ENCODE measurements around the gene CLDND1.
"Not testable (repeated sequence)": the region's sequence is repeated elsewhere in the genome, so short reads cannot be mapped to it uniquely, and the experiment has no call there.

CLDND1 gene

DNA sequence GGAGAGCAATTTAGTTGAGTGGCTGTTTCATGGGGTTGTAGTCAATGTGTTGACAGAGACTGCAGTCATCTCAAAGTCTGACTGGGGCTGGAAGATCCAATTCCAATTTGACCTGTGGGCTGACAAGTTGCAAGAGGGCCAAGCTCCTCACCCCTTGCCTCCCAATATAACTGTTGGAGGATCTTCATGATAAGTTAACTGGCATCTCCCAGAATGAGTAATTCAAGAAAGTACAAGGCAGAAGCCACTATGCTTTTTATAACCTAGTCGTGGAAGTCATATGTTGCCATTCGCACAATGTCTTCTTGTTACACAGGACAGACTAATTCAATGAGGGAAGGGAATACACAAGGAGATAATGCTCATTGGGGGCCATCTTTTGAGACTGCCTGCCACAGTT is 38.2 kb upstream of the CLDND1 start:
- Histone ChIP-seq H3K9ac (no peak overlapping the region), H3K4me3 (IDR thresholded peaks at IDR 0.05; ENCODE audit: insufficient read depth, low read depth, low read length) (no peak overlapping the region), H3K27me3 (ENCODE audit: insufficient read depth, low read depth) (no peaks in the 10 kb centered on the region), H3K79me2 (ENCODE audit: insufficient read depth, low read depth) (no peaks in the 10 kb centered on the region), H3K4me2 (0 out of 2 replicates have a peak overlapping the region, but pooled peaks have one; percentile 8), H4K20me1 (ENCODE audit: insufficient read depth) (no peaks in the 10 kb centered on the region), H3K27ac (peak overlapping the region; percentile 9; the same call in 1 of the 2 replicates), H3K36me3 (ENCODE audit: insufficient read depth) (no peaks in the 10 kb centered on the region), H3K4me1 (ENCODE audit: low read depth, poor library complexity, severe bottlenecking) (peaks cover 93% of the 10 kb centered on the region), H2AFZ (ENCODE audit: low read depth) (no peak overlapping the region)
- TF ChIP-seq, protein P1, sequence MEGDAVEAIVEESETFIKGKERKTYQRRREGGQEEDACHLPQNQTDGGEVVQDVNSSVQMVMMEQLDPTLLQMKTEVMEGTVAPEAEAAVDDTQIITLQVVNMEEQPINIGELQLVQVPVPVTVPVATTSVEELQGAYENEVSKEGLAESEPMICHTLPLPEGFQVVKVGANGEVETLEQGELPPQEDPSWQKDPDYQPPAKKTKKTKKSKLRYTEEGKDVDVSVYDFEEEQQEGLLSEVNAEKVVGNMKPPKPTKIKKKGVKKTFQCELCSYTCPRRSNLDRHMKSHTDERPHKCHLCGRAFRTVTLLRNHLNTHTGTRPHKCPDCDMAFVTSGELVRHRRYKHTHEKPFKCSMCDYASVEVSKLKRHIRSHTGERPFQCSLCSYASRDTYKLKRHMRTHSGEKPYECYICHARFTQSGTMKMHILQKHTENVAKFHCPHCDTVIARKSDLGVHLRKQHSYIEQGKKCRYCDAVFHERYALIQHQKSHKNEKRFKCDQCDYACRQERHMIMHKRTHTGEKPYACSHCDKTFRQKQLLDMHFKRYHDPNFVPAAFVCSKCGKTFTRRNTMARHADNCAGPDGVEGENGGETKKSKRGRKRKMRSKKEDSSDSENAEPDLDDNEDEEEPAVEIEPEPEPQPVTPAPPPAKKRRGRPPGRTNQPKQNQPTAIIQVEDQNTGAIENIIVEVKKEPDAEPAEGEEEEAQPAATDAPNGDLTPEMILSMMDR (conservative IDR thresholded peaks at IDR 0.05; ENCODE audit: low read depth, low read length) = no peak

DNA sequence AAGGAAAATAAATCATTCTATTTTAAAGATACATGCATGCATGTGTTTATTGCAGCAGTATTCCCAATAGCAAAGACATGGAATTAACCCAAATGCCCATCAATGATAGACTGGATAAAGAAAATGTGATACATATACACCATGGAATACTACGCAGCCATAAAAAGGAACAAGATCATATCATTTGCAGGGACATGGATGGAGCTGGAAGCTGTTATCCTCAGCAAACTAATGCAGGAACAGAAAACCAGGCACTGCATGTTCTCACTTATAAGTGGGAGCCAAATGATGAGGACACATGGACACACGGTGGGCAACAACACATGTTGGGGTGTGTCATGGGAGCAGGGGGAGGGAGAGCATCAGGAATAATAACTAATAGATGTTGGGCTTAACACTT is 37.1 kb upstream of the CLDND1 start:
- H3K79me2 ChIP-seq (ENCODE audit: insufficient read depth, low read depth); H3K9ac ChIP-seq; H3K27me3 ChIP-seq (ENCODE audit: insufficient read depth, low read depth); H3K4me3 ChIP-seq (IDR thresholded peaks at IDR 0.05; ENCODE audit: insufficient read depth, low read depth, low read length); H3K4me2 ChIP-seq; H3K27ac ChIP-seq; H2AFZ ChIP-seq (ENCODE audit: low read depth); H3K36me3 ChIP-seq (ENCODE audit: insufficient read depth); H4K20me1 ChIP-seq (ENCODE audit: insufficient read depth): not testable (repeated sequence)
- peaks cover 88% of the 10 kb centered on the region for H3K4me1 ChIP-seq (ENCODE audit: low read depth, poor library complexity, severe bottlenecking)

DNA sequence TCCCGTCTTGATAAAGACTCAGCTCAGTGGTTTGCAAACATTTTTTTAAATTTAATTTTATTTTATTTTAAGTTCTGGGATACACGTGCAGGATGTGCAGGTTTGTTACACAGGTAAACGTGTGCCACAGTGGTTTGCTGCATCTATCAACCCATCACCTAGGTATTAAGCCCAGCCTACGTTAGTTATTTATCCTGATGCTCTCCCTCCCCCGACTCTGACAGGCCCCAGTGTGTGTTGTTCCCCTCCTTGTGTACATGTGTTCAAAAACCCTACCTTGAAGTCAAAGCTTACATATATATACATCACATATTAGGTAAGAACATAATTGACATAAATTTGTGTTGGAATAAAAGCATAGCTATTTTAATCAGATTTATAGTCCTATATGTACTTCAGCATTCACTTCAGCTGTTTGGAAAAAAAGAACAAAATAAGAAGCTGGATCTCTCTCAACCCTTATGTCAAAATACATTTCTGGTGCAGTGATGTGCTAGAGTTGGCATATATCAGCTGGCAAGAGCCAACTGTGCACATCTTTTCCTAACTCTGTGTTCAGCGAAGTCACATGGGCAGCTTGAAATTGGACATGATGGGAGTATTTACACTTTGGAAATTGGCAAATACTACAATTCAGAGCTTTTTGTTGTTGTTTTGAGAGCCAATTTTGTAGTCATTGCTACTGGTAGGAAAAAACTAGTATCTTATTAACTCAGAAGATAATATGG is 35.6 kb upstream of the CLDND1 start:
- H3K79me2 ChIP-seq (ENCODE audit: insufficient read depth, low read depth) = no peaks in the 10 kb centered on the region
- H3K4me2 ChIP-seq = peak overlapping the region; percentile 98
- H3K9ac ChIP-seq = peak overlapping the region; percentile 94; the same call in 1 of the 2 replicates

DNA sequence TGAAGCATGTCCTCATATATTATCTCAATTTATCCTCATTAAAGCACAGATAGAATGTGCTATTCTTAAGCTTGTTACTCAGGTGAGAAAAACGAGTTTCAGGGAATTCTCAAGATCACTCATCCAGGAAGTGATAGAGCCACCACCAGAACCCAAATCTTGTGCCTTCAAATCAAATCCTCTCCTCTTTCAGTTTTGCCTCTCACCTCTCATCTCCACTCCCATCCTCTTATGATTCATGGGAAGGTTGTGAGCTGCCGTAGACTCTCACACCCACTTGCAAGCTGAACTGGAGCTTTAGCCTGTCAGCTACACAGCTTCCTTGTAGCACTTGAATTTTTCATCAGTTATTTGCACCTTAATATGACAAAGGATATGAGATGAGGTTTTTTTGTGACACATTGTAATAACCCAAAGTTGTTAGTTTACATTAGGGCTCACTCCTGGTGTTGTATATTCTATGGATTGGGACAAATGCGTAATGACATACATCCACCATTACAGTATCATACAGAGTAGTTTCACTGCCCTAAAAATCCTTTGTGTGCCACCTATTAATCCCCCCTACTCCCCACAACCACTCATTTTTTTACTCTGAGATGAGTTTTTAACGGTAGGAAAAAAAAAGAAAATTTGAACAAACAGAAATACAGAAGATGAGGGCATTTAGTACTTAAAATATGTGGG is 34.8 kb upstream of the CLDND1 start:
- Histone ChIP-seq H3K27me3 (ENCODE audit: insufficient read depth, low read depth) (no peaks in the 10 kb centered on the region), H3K4me2 (peak overlapping the region; percentile 98), H3K9ac (peak overlapping the region; percentile 94), H3K36me3 (ENCODE audit: insufficient read depth) (no peaks in the 10 kb centered on the region), H3K79me2 (ENCODE audit: insufficient read depth, low read depth) (no peaks in the 10 kb centered on the region), H4K20me1 (ENCODE audit: insufficient read depth) (no peaks in the 10 kb centered on the region), H3K27ac (peak overlapping the region; percentile 96), H3K4me1 (ENCODE audit: low read depth, poor library complexity, severe bottlenecking) (peaks cover 88% of the 10 kb centered on the region), H2AFZ (ENCODE audit: low read depth) (peak overlapping the region; percentile 47), H3K4me3 (IDR thresholded peaks at IDR 0.05; ENCODE audit: insufficient read depth, low read depth, low read length) (peak overlapping the region; percentile 55)
- TF ChIP-seq, protein P1 (conservative IDR thresholded peaks at IDR 0.05; ENCODE audit: low read depth, low read length) = no peak

More for the DNA sequence above, 35.6 kb upstream of the CLDND1 start:
- no peaks in the 10 kb centered on the region for H3K27me3 ChIP-seq (ENCODE audit: insufficient read depth, low read depth)
- peak overlapping the region; percentile 47 for H2AFZ ChIP-seq (ENCODE audit: low read depth)
- peak overlapping the region; percentile 96 for H3K27ac ChIP-seq
- TF ChIP-seq, protein P1 (conservative IDR thresholded peaks at IDR 0.05; ENCODE audit: low read depth, low read length) = no peak
- H3K4me3 ChIP-seq (IDR thresholded peaks at IDR 0.05; ENCODE audit: insufficient read depth, low read depth, low read length) = peak overlapping the region; percentile 55
- peaks cover 88% of the 10 kb centered on the region for H3K4me1 ChIP-seq (ENCODE audit: low read depth, poor library complexity, severe bottlenecking)
- no peaks in the 10 kb centered on the region for H3K36me3 ChIP-seq (ENCODE audit: insufficient read depth)
- H4K20me1 ChIP-seq (ENCODE audit: insufficient read depth) = no peaks in the 10 kb centered on the region
